Liver (tissue), 9 donors: ENCODE measurements around the gene TAF4. TPM values are rescaled to one million over a fixed set of nuclear protein-coding genes. Genes with fewer than 3 reads are reported as not detected.

Experiments
- DNase-seq: peaks from one replicate; pipeline ENCODE4 v3.0.0-alpha.2; 2017; ENCODE audit warnings: low spot score
- H3K27ac ChIP-seq, 2 donors: one replicate each; pipeline ENCODE4 v1.7.0; 2013; ENCODE audit warnings: inconsistent platforms in 2 of 2, low read length in 2 of 2, control low read depth in 1 of 2, low read depth in 1 of 2, mild to moderate bottlenecking in 1 of 2
- H3K27me3 ChIP-seq, 4 donors: one replicate each; pipeline versions ENCODE4 v1.6.1 to v1.7.0; 2013; ENCODE audit warnings: low read length in 3 of 4, inconsistent platforms in 1 of 4, mild to moderate bottlenecking in 1 of 4, moderate library complexity in 1 of 4; ENCODE audit not compliant: control insufficient read depth in 4 of 4, insufficient read depth in 4 of 4
- H3K36me3 ChIP-seq, 4 donors: one replicate each; pipeline versions ENCODE4 v1.6.1 to v1.7.0; 2013; ENCODE audit warnings: low read length in 3 of 4, mild to moderate bottlenecking in 3 of 4, low read depth in 1 of 4, moderate library complexity in 1 of 4; ENCODE audit not compliant: control insufficient read depth in 4 of 4, insufficient read depth in 3 of 4
- H3K4me1 ChIP-seq, 4 donors: one replicate each; pipeline versions ENCODE4 v1.6.1 to v1.7.0; 2013; ENCODE audit warnings: low read length in 3 of 4, mild to moderate bottlenecking in 3 of 4, moderate library complexity in 1 of 4; ENCODE audit not compliant: control insufficient read depth in 4 of 4, insufficient read depth in 4 of 4
- H3K4me3 ChIP-seq, 3 donors: one replicate each; pipeline versions ENCODE4 v1.6.1 to v1.7.0; 2013; ENCODE audit warnings: low read length in 3 of 3, control low read depth in 1 of 3, low read depth in 1 of 3, mild to moderate bottlenecking in 1 of 3
- H3K9ac ChIP-seq, 2 donors: one replicate each; pipeline ENCODE4 v1.7.0; 2013; ENCODE audit warnings: low read length in 2 of 2, mild to moderate bottlenecking in 2 of 2, moderate library complexity in 2 of 2, control low read depth in 1 of 2, low read depth in 1 of 2
- H3K9me3 ChIP-seq, 4 donors: one replicate each; pipeline versions ENCODE4 v1.6.1 to v1.7.0; 2013; ENCODE audit warnings: low read length in 3 of 4; ENCODE audit not compliant: control insufficient read depth in 4 of 4
- EGR1 ChIP-seq, 2 donors: IDR thresholded peaks; 2 replicates each; pipeline ENCODE4 v1.6.1; 2016 to 2018; ENCODE audit warnings: antibody characterized with exemption in 2 of 2, low read depth in 2 of 2
- FOXA1 ChIP-seq: IDR thresholded peaks from 2 replicates; pipeline ENCODE4 v1.6.1; 2016; ENCODE audit warnings: antibody characterized with exemption
- FOXA2 ChIP-seq: IDR thresholded peaks from 2 replicates; pipeline ENCODE4 v1.6.1; 2016; ENCODE audit warnings: antibody characterized with exemption
- GABPA ChIP-seq, 2 donors: IDR thresholded peaks in 1 of 2; conservative IDR thresholded peaks in 1 of 2; 2 replicates each; pipeline ENCODE4 v1.6.1; 2016; ENCODE audit warnings: antibody characterized with exemption in 2 of 2, mild to moderate bottlenecking in 1 of 2, moderate library complexity in 1 of 2
- HNF4A ChIP-seq, 2 donors: conservative IDR thresholded peaks; 2 replicates each; pipeline ENCODE4 v1.6.1; 2016; ENCODE audit warnings: antibody characterized with exemption in 2 of 2, mild to moderate bottlenecking in 2 of 2
- HNF4G ChIP-seq: IDR thresholded peaks from 2 replicates; pipeline ENCODE4 v1.6.1; 2016; ENCODE audit warnings: antibody characterized with exemption
- NR2F2 ChIP-seq: IDR thresholded peaks from 2 replicates; pipeline ENCODE4 v1.6.1; 2016; ENCODE audit warnings: antibody characterized with exemption
- RAD21 ChIP-seq, 2 donors: IDR thresholded peaks; 2 replicates each; pipeline ENCODE4 v1.6.1; 2016; ENCODE audit warnings: antibody characterized with exemption in 2 of 2, mild to moderate bottlenecking in 2 of 2
- RXRA ChIP-seq, 2 donors: IDR thresholded peaks; 2 replicates each; pipeline ENCODE4 v1.6.1; 2017 to 2018; ENCODE audit warnings: antibody characterized with exemption in 2 of 2, mild to moderate bottlenecking in 1 of 2
- SP1 ChIP-seq: IDR thresholded peaks from 2 replicates; pipeline ENCODE4 v1.6.1; 2018; ENCODE audit warnings: antibody characterized with exemption, mild to moderate bottlenecking
- TAF1 ChIP-seq: conservative IDR thresholded peaks from 2 replicates; pipeline ENCODE4 v1.6.1; 2016; ENCODE audit warnings: antibody characterized with exemption, mild to moderate bottlenecking
- YY1 ChIP-seq: IDR thresholded peaks from 2 replicates; pipeline ENCODE4 v1.6.1; 2016; ENCODE audit warnings: antibody characterized with exemption, mild to moderate bottlenecking
- WGBS: extraction: QIAGEN DNeasy Blood & Tissue Kit; methylation state at CpG from one replicate; pipeline ENCODE4 v1.1.7; 2013; 5-methylcytosine and 5-hydroxymethylcytosine counted together
- polyA plus RNA-seq, 2 donors: library from polyadenylated mRNA; stranded (reverse) in 1 of 2; unstranded in 1 of 2; fragments of 200-250 nt in 1 of 2; fragments of >200 nt in 1 of 2; fragmentation: Nextera tagmentation in 1 of 2; extraction: Ambion mirVana in 1 of 2; gene quantifications; one replicate each; pipeline versions ENCODE4 v1.2.1 to v1.2.3, GENCODE V29; 2013 to 2015
- total RNA-seq, 2 donors: library from RNA; depleted of rRNA; stranded (reverse); fragments of >200 nt; gene quantifications; one replicate each; pipeline ENCODE4 v1.2.3, GENCODE V29; 2014
- TF ChIP-seq, protein P1 (sequence below): IDR thresholded peaks from 2 replicates; pipeline ENCODE4 v1.6.1; 2016; ENCODE audit warnings: antibody characterized with exemption
- TF ChIP-seq, protein P2 (sequence below): IDR thresholded peaks from 2 replicates; pipeline ENCODE4 v1.6.1; 2016; ENCODE audit warnings: antibody characterized with exemption
- TF ChIP-seq, protein P3 (sequence below): fragments of 150-350 bp; IDR thresholded peaks from 2 replicates; pipeline ENCODE4 v1.5.1; 2017; ENCODE audit warnings: improper control_type of control experiment, low read depth, low read length; ENCODE audit not compliant: missing input control
- TF ChIP-seq, protein P4 (sequence below): IDR thresholded peaks from 2 replicates; pipeline ENCODE4 v1.6.1; 2016; ENCODE audit warnings: antibody characterized with exemption
- TF ChIP-seq, protein P5 (sequence below): IDR thresholded peaks from 2 replicates; pipeline ENCODE4 v1.6.1; 2016; ENCODE audit warnings: antibody characterized with exemption, mild to moderate bottlenecking
- donor health status: healthy.
- donor health status: healthy.
- donor health status: healthy.
- donor health status: healthy.
- donor health status: healthy.

The TAF4 gene
- total and polyA plus RNA-seq, 4 donors, result 2.0 to 11.8 (median 5.6) TPM

DNA sequence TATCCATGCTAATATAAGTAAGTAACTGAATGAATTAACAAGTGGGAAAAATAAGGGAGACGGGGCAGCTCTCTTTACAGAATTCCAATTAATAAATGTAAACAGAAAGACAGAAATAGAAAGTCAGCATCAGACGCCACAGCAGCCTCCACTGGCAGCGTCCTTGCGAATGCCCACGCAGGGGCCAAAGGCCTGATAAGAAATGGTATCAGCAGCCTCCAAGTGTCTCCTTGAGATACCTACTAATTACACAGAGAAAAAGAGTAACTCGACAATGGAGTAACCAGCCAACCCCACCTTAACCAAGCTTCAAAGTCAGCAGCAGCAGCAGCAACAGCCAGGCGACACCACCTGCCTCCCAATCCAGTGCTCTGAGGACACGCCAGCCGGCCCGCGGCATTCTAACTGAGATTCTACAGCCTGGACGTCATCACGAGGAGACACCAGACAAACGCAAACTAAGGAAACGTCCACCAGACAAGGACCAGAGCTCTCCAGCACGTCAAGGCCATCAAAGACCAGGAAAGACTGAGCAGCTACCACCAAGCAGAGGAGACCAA lies 78.8 kb downstream of the TAF4 start:
- H3K27ac ChIP-seq, result no peak overlapping the region
- peaks cover 1 to 44% (median 17%) of the 10 kb centered on the region in 4 donors for H3K36me3 ChIP-seq
- no peak for DNase-seq
- no peaks in the 10 kb centered on the region for H3K27me3 ChIP-seq
- peaks cover 2 to 4% (median 3%) of the 10 kb centered on the region in 4 donors for H3K9me3 ChIP-seq
- no peak overlapping the region for H3K4me3 ChIP-seq
- H3K4me1 ChIP-seq, result no peaks in the 10 kb centered on the region
- 95% methylated on average over 16 of the region's 16 CpGs for WGBS
- TF ChIP-seq, protein P1, sequence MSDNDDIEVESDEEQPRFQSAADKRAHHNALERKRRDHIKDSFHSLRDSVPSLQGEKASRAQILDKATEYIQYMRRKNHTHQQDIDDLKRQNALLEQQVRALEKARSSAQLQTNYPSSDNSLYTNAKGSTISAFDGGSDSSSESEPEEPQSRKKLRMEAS, result no peak
- TF ChIP-seq HNF4G, result no peak
- no peak for TF ChIP-seq GABPA (IDR thresholded peaks at IDR 0.05 in 1 of 2, conservative IDR thresholded peaks at IDR 0.05 in 1 of 2)
- no peak for TF ChIP-seq RXRA (IDR thresholded peaks at IDR 0.05)
- TF ChIP-seq FOXA1, result no peak
- no peak for TF ChIP-seq EGR1 (IDR thresholded peaks at IDR 0.05; ENCODE audit: low read depth in 2 of 2)
- no peak for TF ChIP-seq RAD21 (IDR thresholded peaks at IDR 0.05)
- no peak for TF ChIP-seq FOXA2
- TF ChIP-seq, protein P2, sequence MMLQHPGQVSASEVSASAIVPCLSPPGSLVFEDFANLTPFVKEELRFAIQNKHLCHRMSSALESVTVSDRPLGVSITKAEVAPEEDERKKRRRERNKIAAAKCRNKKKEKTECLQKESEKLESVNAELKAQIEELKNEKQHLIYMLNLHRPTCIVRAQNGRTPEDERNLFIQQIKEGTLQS, result no peak
- TF ChIP-seq SP1, result no peak
- no peak for TF ChIP-seq NR2F2
- TF ChIP-seq, protein P3, sequence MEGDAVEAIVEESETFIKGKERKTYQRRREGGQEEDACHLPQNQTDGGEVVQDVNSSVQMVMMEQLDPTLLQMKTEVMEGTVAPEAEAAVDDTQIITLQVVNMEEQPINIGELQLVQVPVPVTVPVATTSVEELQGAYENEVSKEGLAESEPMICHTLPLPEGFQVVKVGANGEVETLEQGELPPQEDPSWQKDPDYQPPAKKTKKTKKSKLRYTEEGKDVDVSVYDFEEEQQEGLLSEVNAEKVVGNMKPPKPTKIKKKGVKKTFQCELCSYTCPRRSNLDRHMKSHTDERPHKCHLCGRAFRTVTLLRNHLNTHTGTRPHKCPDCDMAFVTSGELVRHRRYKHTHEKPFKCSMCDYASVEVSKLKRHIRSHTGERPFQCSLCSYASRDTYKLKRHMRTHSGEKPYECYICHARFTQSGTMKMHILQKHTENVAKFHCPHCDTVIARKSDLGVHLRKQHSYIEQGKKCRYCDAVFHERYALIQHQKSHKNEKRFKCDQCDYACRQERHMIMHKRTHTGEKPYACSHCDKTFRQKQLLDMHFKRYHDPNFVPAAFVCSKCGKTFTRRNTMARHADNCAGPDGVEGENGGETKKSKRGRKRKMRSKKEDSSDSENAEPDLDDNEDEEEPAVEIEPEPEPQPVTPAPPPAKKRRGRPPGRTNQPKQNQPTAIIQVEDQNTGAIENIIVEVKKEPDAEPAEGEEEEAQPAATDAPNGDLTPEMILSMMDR, result no peak
- TF ChIP-seq, protein P4, sequence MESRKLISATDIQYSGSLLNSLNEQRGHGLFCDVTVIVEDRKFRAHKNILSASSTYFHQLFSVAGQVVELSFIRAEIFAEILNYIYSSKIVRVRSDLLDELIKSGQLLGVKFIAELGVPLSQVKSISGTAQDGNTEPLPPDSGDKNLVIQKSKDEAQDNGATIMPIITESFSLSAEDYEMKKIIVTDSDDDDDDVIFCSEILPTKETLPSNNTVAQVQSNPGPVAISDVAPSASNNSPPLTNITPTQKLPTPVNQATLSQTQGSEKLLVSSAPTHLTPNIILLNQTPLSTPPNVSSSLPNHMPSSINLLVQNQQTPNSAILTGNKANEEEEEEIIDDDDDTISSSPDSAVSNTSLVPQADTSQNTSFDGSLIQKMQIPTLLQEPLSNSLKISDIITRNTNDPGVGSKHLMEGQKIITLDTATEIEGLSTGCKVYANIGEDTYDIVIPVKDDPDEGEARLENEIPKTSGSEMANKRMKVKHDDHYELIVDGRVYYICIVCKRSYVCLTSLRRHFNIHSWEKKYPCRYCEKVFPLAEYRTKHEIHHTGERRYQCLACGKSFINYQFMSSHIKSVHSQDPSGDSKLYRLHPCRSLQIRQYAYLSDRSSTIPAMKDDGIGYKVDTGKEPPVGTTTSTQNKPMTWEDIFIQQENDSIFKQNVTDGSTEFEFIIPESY, result no peak
- TF ChIP-seq YY1, result no peak
- TF ChIP-seq TAF1, result no peak
- TF ChIP-seq HNF4A (conservative IDR thresholded peaks at IDR 0.05), result no peak
- TF ChIP-seq, protein P5, sequence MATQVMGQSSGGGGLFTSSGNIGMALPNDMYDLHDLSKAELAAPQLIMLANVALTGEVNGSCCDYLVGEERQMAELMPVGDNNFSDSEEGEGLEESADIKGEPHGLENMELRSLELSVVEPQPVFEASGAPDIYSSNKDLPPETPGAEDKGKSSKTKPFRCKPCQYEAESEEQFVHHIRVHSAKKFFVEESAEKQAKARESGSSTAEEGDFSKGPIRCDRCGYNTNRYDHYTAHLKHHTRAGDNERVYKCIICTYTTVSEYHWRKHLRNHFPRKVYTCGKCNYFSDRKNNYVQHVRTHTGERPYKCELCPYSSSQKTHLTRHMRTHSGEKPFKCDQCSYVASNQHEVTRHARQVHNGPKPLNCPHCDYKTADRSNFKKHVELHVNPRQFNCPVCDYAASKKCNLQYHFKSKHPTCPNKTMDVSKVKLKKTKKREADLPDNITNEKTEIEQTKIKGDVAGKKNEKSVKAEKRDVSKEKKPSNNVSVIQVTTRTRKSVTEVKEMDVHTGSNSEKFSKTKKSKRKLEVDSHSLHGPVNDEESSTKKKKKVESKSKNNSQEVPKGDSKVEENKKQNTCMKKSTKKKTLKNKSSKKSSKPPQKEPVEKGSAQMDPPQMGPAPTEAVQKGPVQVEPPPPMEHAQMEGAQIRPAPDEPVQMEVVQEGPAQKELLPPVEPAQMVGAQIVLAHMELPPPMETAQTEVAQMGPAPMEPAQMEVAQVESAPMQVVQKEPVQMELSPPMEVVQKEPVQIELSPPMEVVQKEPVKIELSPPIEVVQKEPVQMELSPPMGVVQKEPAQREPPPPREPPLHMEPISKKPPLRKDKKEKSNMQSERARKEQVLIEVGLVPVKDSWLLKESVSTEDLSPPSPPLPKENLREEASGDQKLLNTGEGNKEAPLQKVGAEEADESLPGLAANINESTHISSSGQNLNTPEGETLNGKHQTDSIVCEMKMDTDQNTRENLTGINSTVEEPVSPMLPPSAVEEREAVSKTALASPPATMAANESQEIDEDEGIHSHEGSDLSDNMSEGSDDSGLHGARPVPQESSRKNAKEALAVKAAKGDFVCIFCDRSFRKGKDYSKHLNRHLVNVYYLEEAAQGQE, result no peak
- H3K9ac ChIP-seq, result no peak overlapping the region
